ENCODE data around the gene ING2.

Gene ING2

GRCh38 chr4:183468210-183469095 is 36.4 kb upstream of the ING2 start:
- H3K4me1 ChIP-seq (ENCODE audit: control insufficient read depth, insufficient read depth, low read length): no peaks in the 10 kb centered on the region
- no peak overlapping the region for H3K4me3 ChIP-seq (ENCODE audit: low read depth, low read length)
- TF ChIP-seq PRDM10 (tag by site-specific recombination; IDR thresholded peaks at IDR 0.05) (no peak), ZNF433 (tag by site-specific recombination; IDR thresholded peaks at IDR 0.05; ENCODE audit: low read depth) (no peak), ZFP3 (tag by site-specific recombination; IDR thresholded peaks at IDR 0.05; ENCODE audit: low read depth) (no peak), ZIC2 (tag by site-specific recombination; IDR thresholded peaks at IDR 0.05) (no peak), ZNF341 (tag by site-specific recombination; IDR thresholded peaks at IDR 0.05; ENCODE audit: low read depth) (no peak), BCL11B (tag by site-specific recombination; IDR thresholded peaks at IDR 0.05; ENCODE audit: low read depth) (no peak), ZNF138 (tag by site-specific recombination; IDR thresholded peaks at IDR 0.05; ENCODE audit: borderline replicate concordance) (no peak), YY1 (tag by site-specific recombination; IDR thresholded peaks at IDR 0.05) (no peak)
- H3K9me3 ChIP-seq (ENCODE audit: control insufficient read depth, insufficient read depth, low read depth, low read length): no peaks in the 10 kb centered on the region
- H3K36me3 ChIP-seq (ENCODE audit: control insufficient read depth in 2 of 2, insufficient read depth in 1 of 2, low read length in 2 of 2): no peaks in the 10 kb centered on the region
- no peak overlapping the region for H3K27ac ChIP-seq (ENCODE audit: extremely low read depth, low read depth, low read length)
- POLR2A ChIA-PET: no interaction called here
- CTCF ChIA-PET: no interaction called here

GRCh38 chr4:183469285-183469684 is 35.6 kb upstream of the ING2 start:
- no peak overlapping the region for H3K4me3 ChIP-seq (ENCODE audit: low read depth, low read length)
- ChIA-PET CTCF (interaction anchor here (0.7 kb wide), 1 partner anchor 318 kb away, joined by 3 read pairs; no protein-coding TSS in a partner anchor), POLR2A (no interaction called here)
- H3K27ac ChIP-seq (ENCODE audit: extremely low read depth, low read depth, low read length): no peak overlapping the region
- H3K9me3 ChIP-seq (ENCODE audit: control insufficient read depth, insufficient read depth, low read depth, low read length): no peaks in the 10 kb centered on the region
- no peaks in the 10 kb centered on the region for H3K36me3 ChIP-seq (ENCODE audit: control insufficient read depth in 2 of 2, insufficient read depth in 1 of 2, low read length in 2 of 2)
- H3K4me1 ChIP-seq (ENCODE audit: control insufficient read depth, insufficient read depth, low read length): no peaks in the 10 kb centered on the region
- TF ChIP-seq ZNF404 (tag by site-specific recombination; IDR thresholded peaks at IDR 0.05) (no peak), ZNF600 (tag by site-specific recombination; IDR thresholded peaks at IDR 0.05) (no peak), ZFP3 (tag by site-specific recombination; IDR thresholded peaks at IDR 0.05; ENCODE audit: low read depth) (no peak), CTCF (tag by site-specific recombination; IDR thresholded peaks at IDR 0.05) (no peak), ZNF513 (tag by site-specific recombination; IDR thresholded peaks at IDR 0.05) (no peak), ZBTB44 (tag by site-specific recombination; IDR thresholded peaks at IDR 0.05) (no peak), ZNF335 (tag by site-specific recombination; conservative IDR thresholded peaks at IDR 0.05) (no peak), PATZ1 (tag by site-specific recombination; IDR thresholded peaks at IDR 0.05) (no peak), YY1 (tag by site-specific recombination; IDR thresholded peaks at IDR 0.05) (no peak), PRDM10 (tag by site-specific recombination; IDR thresholded peaks at IDR 0.05) (no peak), ZNF274 (IDR thresholded peaks at IDR 0.05; ENCODE audit: low read length) (no peak), ZNF274 (tag by site-specific recombination; IDR thresholded peaks at IDR 0.05; ENCODE audit: borderline replicate concordance) (no peak), ZNF837 (tag by site-specific recombination; IDR thresholded peaks at IDR 0.05) (no peak)

All from HEK293 (cell line).